Right atrium auricular region (tissue), 2 donors: ENCODE data around the gene CEP57L1. TPM values are rescaled to one million over a fixed set of nuclear protein-coding genes. Genes with fewer than 3 reads are reported as not detected.
"Not testable (repeated sequence)": the region's sequence is repeated elsewhere in the genome, so short reads cannot be mapped to it uniquely, and the experiment has no call there.

Experiments
- DNase-seq: peaks from one replicate; pipeline ENCODE4 v3.0.0-alpha.2; 2019; ENCODE audit warnings: low spot score
- H3K27ac ChIP-seq, 2 donors: fragments of 200-600 bp; sonication (generic); 1 replicate in 1 of 2; 2 replicates in 1 of 2; pipeline ENCODE4 v1.5.1; 2016 to 2019
- H3K27me3 ChIP-seq, 2 donors: fragments of 200-600 bp; sonication (generic); one replicate each; pipeline versions ENCODE4 v1.5.1 to v1.6.0; 2017 to 2019
- H3K36me3 ChIP-seq: fragments of 200-600 bp; sonication (generic); one replicate; pipeline ENCODE4 v1.5.1; 2016
- H3K4me1 ChIP-seq, 2 donors: fragments of 200-600 bp; sonication (generic); one replicate each; pipeline versions ENCODE4 v1.5.1 to v1.6.0; 2017 to 2019
- H3K4me3 ChIP-seq, 2 donors: fragments of 200-600 bp; sonication (generic); 1 replicate in 1 of 2; 2 replicates in 1 of 2; pipeline ENCODE4 v1.5.1; 2017 to 2019; ENCODE audit warnings: mild to moderate bottlenecking in 1 of 2, moderate library complexity in 1 of 2
- H3K9me3 ChIP-seq, 2 donors: fragments of 200-600 bp; sonication (generic); one replicate each; pipeline ENCODE4 v1.5.1; 2019
- CTCF ChIP-seq, 2 donors: fragments of 200-600 bp; sonication (generic); IDR thresholded peaks; one replicate each; pipeline ENCODE4 v1.5.1; 2019; ENCODE audit warnings: antibody characterized with exemption in 2 of 2
- total RNA-seq, 2 donors: library from RNA; depleted of rRNA; stranded (reverse); fragments of >200 nt; gene quantifications; one replicate each; pipeline ENCODE4 v1.1.0, GENCODE V29; 2016

Gene CEP57L1
- total RNA-seq, 2 donors from 2014 or later = 6.9 to 15.6 TPM

- Histone ChIP-seq H3K27me3 (no peaks in the 10 kb centered on the region), H3K27ac (peak overlapping the region; percentile 47 to 84), H3K9me3 (no peaks in the 10 kb centered on the region), H3K36me3 (peaks cover 13% of the 10 kb centered on the region), H3K4me1 (peaks cover 0 to 52% of the 10 kb centered on the region in 2 donors), H3K4me3 (no peak overlapping the region)
- no peak for DNase-seq
- no peak for TF ChIP-seq CTCF (IDR thresholded peaks at IDR 0.05)
Observed at GRCh38 chr6:109083657-109084056, 11.7 kb upstream of the CEP57L1 start.

- H3K4me3 ChIP-seq = not testable (repeated sequence)
- peaks cover 0 to 53% of the 10 kb centered on the region in 2 donors for H3K4me1 ChIP-seq
Observed at GRCh38 chr6:109084146-109084545, 11.2 kb upstream of the CEP57L1 start.

GRCh38 chr6:109087661-109088264 lies 7.5 kb upstream of the CEP57L1 start:
- Histone ChIP-seq H3K9me3 (no peaks in the 10 kb centered on the region), H3K27ac (peak overlapping the region; percentile 0 to 98), H3K4me1 (peaks cover 0 to 43% of the 10 kb centered on the region in 2 donors), H3K27me3 (no peaks in the 10 kb centered on the region), H3K4me3 (no peak overlapping the region), H3K36me3 (peaks cover 13% of the 10 kb centered on the region)
- TF ChIP-seq CTCF (IDR thresholded peaks at IDR 0.05) = no peak
- DNase-seq = no peak

More at GRCh38 chr6:109084146-109084545, 11.2 kb upstream of the CEP57L1 start:
- H3K9me3 ChIP-seq, DNase-seq, H3K27me3 ChIP-seq: not testable (repeated sequence)
- H3K36me3 ChIP-seq = peaks cover 13% of the 10 kb centered on the region
- peak overlapping the region; percentile 47 to 84 for H3K27ac ChIP-seq

- no peak for TF ChIP-seq CTCF (IDR thresholded peaks at IDR 0.05)
- peak overlapping the region in 1 of 2 donors; percentile 98 for H3K27ac ChIP-seq
- H3K4me1 ChIP-seq = peaks cover 0 to 41% of the 10 kb centered on the region in 2 donors
- no peak for DNase-seq
- no peaks in the 10 kb centered on the region for H3K9me3 ChIP-seq
- peaks cover 13% of the 10 kb centered on the region for H3K36me3 ChIP-seq
- no peak overlapping the region for H3K4me3 ChIP-seq
- no peaks in the 10 kb centered on the region for H3K27me3 ChIP-seq
Observed at GRCh38 chr6:109088995-109089394, 6.3 kb upstream of the CEP57L1 start.

GRCh38 chr6:109091314-109092024 lies 3.8 kb upstream of the CEP57L1 start:
- no peaks in the 10 kb centered on the region for H3K9me3 ChIP-seq
- H3K27me3 ChIP-seq = no peaks in the 10 kb centered on the region
- no peak for DNase-seq
- H3K4me3 ChIP-seq = peak overlapping the region; percentile 66 to 68
- H3K27ac ChIP-seq = peak overlapping the region; percentile 98
- H3K4me1 ChIP-seq = peaks cover 0 to 42% of the 10 kb centered on the region in 2 donors
- H3K36me3 ChIP-seq = no peaks in the 10 kb centered on the region
- TF ChIP-seq CTCF (IDR thresholded peaks at IDR 0.05) = no peak

GRCh38 chr6:109092074-109092473 lies 3.2 kb upstream of the CEP57L1 start:
- H3K4me3 ChIP-seq = peak overlapping the region; percentile 66 to 68
- H3K36me3 ChIP-seq = no peaks in the 10 kb centered on the region
- H3K27ac ChIP-seq = peak overlapping the region; percentile 98
- no peaks in the 10 kb centered on the region for H3K27me3 ChIP-seq
- TF ChIP-seq CTCF (IDR thresholded peaks at IDR 0.05) = no peak
- DNase-seq = no peak
- H3K9me3 ChIP-seq = no peaks in the 10 kb centered on the region
- H3K4me1 ChIP-seq = peaks cover 0 to 43% of the 10 kb centered on the region in 2 donors
